Smooth muscle cell (in vitro differentiated cells): ENCODE data around the gene TAS2R40. TPM values are rescaled to one million over a fixed set of nuclear protein-coding genes. Genes with fewer than 3 reads are reported as not detected.
"Not testable (repeated sequence)": the region's sequence is repeated elsewhere in the genome, so short reads cannot be mapped to it uniquely, and the experiment has no call there.

Experiments used
- DNase-seq: peaks from one replicate; lab custom pipeline; 2025; ENCODE audit not compliant: unreplicated experiment; lab: John Stamatoyannopoulos, UW
- H2AFZ ChIP-seq: fragments of 200-600 bp; sonication (generic); 2 replicates; pipeline ENCODE4 v1.6.0; 2016; ENCODE audit warnings: antibody characterized with exemption, low read depth, mild to moderate bottlenecking
- H3F3A ChIP-seq: fragments of 200-600 bp; sonication (generic); 2 replicates; pipeline ENCODE4 v1.6.0; 2017; ENCODE audit warnings: antibody characterized with exemption, low read depth
- H3K27ac ChIP-seq: fragments of 200-600 bp; sonication (generic); 2 replicates; pipeline ENCODE4 v1.5.1; 2016; ENCODE audit warnings: low read depth, mild to moderate bottlenecking
- H3K27me3 ChIP-seq: fragments of 200-600 bp; sonication (generic); 2 replicates; pipeline ENCODE4 v1.6.1; 2016; ENCODE audit warnings: low read depth, mild to moderate bottlenecking
- H3K36me3 ChIP-seq: fragments of 200-600 bp; sonication (generic); 2 replicates; pipeline ENCODE4 v1.5.1; 2016; ENCODE audit warnings: low read depth
- H3K4me1 ChIP-seq: fragments of 200-600 bp; sonication (generic); 2 replicates; pipeline ENCODE4 v1.5.1; 2016; ENCODE audit warnings: low read depth
- H3K4me2 ChIP-seq: fragments of 200-600 bp; sonication (generic); 2 replicates; pipeline ENCODE4 v1.6.0; 2016; ENCODE audit warnings: mild to moderate bottlenecking
- H3K4me3 ChIP-seq: fragments of 200-600 bp; sonication (generic); 2 replicates; pipeline ENCODE4 v1.5.1; 2016; ENCODE audit warnings: mild to moderate bottlenecking
- H3K79me2 ChIP-seq: fragments of 200-600 bp; sonication (generic); 2 replicates; pipeline ENCODE4 v1.6.0; 2016; ENCODE audit warnings: low read depth, mild to moderate bottlenecking
- H3K9ac ChIP-seq: fragments of 200-600 bp; sonication (generic); 2 replicates; pipeline ENCODE4 v1.6.0; 2016; ENCODE audit warnings: low read depth
- H3K9me3 ChIP-seq: fragments of 200-600 bp; sonication (generic); replicated peaks from 2 replicates; pipeline ENCODE4 v1.5.1; 2016; ENCODE audit warnings: low read depth
- H4K20me1 ChIP-seq: fragments of 200-600 bp; sonication (generic); 2 replicates; pipeline ENCODE4 v1.6.0; 2016; ENCODE audit warnings: low read depth
- WGBS: methylation state at CpG from one replicate; pipeline ENCODE4 v1.1.7; 2016; ENCODE audit warnings: low lambda C conversion rate; 5-methylcytosine and 5-hydroxymethylcytosine counted together
- polyA plus RNA-seq: library from polyadenylated mRNA; unstranded; fragments of >200 nt; fragmentation: Nextera tagmentation; extraction: Ambion mirVana; gene quantifications from 2 replicates; pipeline ENCODE4 v1.2.1, GENCODE V29; 2016
- total RNA-seq: library from RNA; depleted of rRNA; stranded (reverse); fragments of >200 nt; gene quantifications from 2 replicates; pipeline ENCODE4 v1.2.3, GENCODE V29; 2014
- TF ChIP-seq, protein P1 (sequence below): fragments of 200-600 bp; sonication (generic); IDR thresholded peaks from 2 replicates; pipeline ENCODE4 v1.5.1; 2017; ENCODE audit warnings: borderline replicate concordance, mild to moderate bottlenecking, antibody characterized with exemption; ENCODE audit not compliant: insufficient read depth, poor library complexity, severe bottlenecking

TAS2R40 gene
- not detected in 2 replicates for total RNA-seq
- not detected in 2 replicates for polyA plus RNA-seq

DNA sequence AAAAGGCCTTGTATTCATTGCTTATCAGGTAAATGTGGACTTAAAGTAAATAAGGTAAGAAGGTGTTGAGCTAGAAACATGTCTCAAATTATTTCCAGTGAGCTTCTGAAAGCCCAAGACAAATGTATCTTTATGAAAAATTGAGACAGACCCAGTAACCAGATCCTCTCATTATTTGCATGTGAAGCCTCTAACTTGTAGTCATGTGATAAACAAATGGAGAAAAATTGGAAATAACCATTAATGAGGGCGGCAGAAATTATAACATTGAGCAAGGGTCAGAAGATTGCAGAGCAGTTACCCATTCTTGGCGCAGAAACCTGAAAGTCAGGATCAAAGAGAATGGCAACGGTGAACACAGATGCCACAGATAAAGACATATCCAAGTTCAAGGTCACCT lies at the start of gene TAS2R40:
TSS of gene TAS2R40 (plus strand) at position 301 of the 400 bp plus-strand sequence. CDS start at position 343, 42 bp downstream.
- Histone ChIP-seq H3K36me3 (no peaks in the 10 kb centered on the region), H3K4me1 (no peaks in the 10 kb centered on the region), H3K4me3 (no peak within 1 kb of the TSS), H3K4me2 (no peak within 1 kb of the TSS), H3K9ac (no peak within 1 kb of the TSS), H3F3A (no peaks in the 10 kb centered on the region), H2AFZ (no peak within 1 kb of the TSS), H3K27ac (no peak within 1 kb of the TSS), H3K9me3 (no peaks in the 10 kb centered on the region), H3K27me3 (no peaks in the 10 kb centered on the region), H4K20me1 (no peaks in the 10 kb centered on the region), H3K79me2 (no peaks in the 10 kb centered on the region)
- WGBS, result 88% methylated on average over 3 of the region's 3 CpGs
- DNase-seq, result no peak
- TF ChIP-seq, protein P1, sequence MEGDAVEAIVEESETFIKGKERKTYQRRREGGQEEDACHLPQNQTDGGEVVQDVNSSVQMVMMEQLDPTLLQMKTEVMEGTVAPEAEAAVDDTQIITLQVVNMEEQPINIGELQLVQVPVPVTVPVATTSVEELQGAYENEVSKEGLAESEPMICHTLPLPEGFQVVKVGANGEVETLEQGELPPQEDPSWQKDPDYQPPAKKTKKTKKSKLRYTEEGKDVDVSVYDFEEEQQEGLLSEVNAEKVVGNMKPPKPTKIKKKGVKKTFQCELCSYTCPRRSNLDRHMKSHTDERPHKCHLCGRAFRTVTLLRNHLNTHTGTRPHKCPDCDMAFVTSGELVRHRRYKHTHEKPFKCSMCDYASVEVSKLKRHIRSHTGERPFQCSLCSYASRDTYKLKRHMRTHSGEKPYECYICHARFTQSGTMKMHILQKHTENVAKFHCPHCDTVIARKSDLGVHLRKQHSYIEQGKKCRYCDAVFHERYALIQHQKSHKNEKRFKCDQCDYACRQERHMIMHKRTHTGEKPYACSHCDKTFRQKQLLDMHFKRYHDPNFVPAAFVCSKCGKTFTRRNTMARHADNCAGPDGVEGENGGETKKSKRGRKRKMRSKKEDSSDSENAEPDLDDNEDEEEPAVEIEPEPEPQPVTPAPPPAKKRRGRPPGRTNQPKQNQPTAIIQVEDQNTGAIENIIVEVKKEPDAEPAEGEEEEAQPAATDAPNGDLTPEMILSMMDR, result no peak

DNA sequence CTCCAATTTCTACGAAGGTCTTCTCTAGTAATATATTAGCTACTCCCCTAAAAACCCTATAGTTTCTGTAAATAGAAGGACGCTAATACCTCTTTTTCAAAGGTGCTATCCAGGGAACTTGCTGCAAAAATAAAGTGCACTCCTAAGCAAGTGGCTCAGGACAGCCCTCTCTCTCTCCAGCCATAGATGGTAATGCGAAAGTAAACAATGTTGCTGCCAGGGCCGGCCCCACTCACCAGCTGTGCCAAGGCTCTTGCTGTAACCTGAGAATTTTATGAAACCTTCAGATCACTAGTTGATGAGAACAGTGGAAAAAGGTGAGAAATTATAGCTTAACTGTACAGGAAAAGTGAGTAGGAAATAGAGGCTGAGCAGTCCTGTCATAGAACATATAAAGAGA lies 49.5 kb upstream of the TAS2R40 start:
- no peak overlapping the region for H3K4me3 ChIP-seq
- H3K79me2 ChIP-seq, result no peaks in the 10 kb centered on the region
- no peak overlapping the region for H3K9ac ChIP-seq
- H3K36me3 ChIP-seq, result no peaks in the 10 kb centered on the region
- no peaks in the 10 kb centered on the region for H4K20me1 ChIP-seq
- no peaks in the 10 kb centered on the region for H3K27me3 ChIP-seq
- H3K4me1 ChIP-seq, result no peaks in the 10 kb centered on the region
- no peak overlapping the region for H2AFZ ChIP-seq
- H3F3A ChIP-seq, result no peaks in the 10 kb centered on the region
- no peak overlapping the region for H3K27ac ChIP-seq
- TF ChIP-seq, protein P1, result no peak
- DNase-seq, result no peak
- H3K4me2 ChIP-seq, result no peak overlapping the region
- H3K9me3 ChIP-seq, result no peaks in the 10 kb centered on the region
- WGBS, result 83% methylated on average over 4 of the region's 4 CpGs

DNA sequence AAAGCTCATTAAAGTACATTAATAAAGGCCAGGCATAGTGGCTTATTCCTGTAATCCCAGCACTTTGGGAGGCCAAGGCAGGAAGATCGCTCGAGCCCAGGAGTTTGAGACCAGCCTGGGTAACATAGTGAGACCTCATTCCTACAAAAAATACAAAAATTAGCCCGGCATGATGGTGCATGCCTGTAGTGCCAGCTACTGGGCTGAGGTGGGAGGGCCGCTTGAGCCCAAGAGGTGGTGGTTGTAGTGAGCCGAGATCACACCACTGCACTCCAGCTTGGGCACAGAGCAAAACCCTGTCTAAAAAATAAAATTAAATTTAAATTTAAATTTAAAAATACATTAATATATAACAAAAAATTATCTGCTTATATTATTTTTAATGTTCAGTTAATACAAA lies 45.7 kb upstream of the TAS2R40 start:
- H2AFZ ChIP-seq, result no peak overlapping the region
- 92% methylated on average over 5 of the region's 5 CpGs for WGBS
- no peaks in the 10 kb centered on the region for H3K27me3 ChIP-seq
- H3K79me2 ChIP-seq, result no peaks in the 10 kb centered on the region
- no peaks in the 10 kb centered on the region for H3K36me3 ChIP-seq
- no peaks in the 10 kb centered on the region for H4K20me1 ChIP-seq
- H3K4me2 ChIP-seq, result no peak overlapping the region
- TF ChIP-seq, protein P1, result no peak
- no peaks in the 10 kb centered on the region for H3F3A ChIP-seq
- no peak for DNase-seq
- H3K9ac ChIP-seq, result no peak overlapping the region
- H3K27ac ChIP-seq, result no peak overlapping the region
- H3K4me3 ChIP-seq, result no peak overlapping the region
- H3K9me3 ChIP-seq, result no peaks in the 10 kb centered on the region
- H3K4me1 ChIP-seq, result no peaks in the 10 kb centered on the region

DNA sequence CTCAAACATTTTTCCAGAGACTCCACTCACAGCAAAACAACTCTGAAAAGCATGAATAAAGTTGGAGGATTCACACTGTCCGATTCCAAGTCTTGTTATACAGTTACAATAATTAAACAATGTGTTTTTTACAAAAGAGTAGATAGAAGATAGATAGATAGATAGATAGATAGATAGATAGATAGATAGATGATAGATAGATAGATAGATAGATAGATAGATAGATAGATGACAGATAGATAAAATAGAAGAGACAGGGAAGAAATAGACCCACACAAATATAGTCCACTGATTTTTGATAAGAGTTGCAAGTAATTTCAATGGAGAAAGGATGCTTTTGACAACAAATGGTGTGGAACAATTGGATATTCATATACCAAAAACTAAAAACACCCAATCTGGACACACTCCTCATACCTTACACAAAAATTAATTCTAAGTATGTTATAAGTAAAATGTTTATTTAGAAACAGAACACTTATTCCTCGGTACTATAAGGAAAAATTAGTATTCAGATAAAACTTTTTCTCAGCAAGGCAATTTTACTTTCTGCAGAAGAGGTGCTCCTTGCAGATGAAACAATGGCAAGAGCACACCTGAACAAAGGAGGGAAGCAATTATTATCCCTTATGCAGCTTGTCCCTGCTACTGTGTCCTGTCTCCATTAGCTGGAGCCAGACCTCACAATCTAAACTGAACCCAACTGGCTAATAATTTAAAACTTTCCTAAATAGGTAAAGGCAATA lies 44.3 kb upstream of the TAS2R40 start:
- no peak overlapping the region for H3K27ac ChIP-seq

DNA sequence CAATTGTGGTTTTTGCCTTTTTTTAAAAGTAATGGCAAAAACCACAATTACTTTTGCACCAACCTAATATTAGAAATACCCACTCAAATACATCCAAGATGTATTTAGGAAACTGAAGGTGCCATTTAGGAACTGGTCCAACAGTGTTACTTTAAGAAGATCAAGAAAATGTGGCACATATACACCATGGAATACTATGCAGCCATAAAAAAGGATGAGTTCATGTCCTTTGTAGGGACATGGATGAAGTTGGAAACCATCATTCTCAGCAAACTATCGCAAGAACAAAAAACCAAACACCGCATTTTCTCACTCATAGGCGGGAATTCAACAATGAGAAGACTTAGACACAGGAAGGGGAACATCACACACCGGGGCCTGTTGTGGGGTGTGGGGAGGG lies 41.1 kb upstream of the TAS2R40 start:
- not testable (repeated sequence) for H3K9me3 ChIP-seq, H3F3A ChIP-seq, H3K79me2 ChIP-seq, H3K4me2 ChIP-seq, H3K27ac ChIP-seq, H3K4me1 ChIP-seq, DNase-seq, H2AFZ ChIP-seq, H3K36me3 ChIP-seq, H3K4me3 ChIP-seq, H3K9ac ChIP-seq, H3K27me3 ChIP-seq, H4K20me1 ChIP-seq
- WGBS, result 88% methylated on average over 4 of the region's 4 CpGs

More for the DNA sequence above, 44.3 kb upstream of the TAS2R40 start:
- H3K36me3 ChIP-seq, result no peaks in the 10 kb centered on the region
- WGBS, result 86% methylated on average over 2 of the region's 2 CpGs
- H3K9ac ChIP-seq, result no peak overlapping the region
- H3F3A ChIP-seq, result no peaks in the 10 kb centered on the region
- H4K20me1 ChIP-seq, result no peaks in the 10 kb centered on the region
- TF ChIP-seq, protein P1, result no peak
- H3K4me3 ChIP-seq, result no peak overlapping the region
- DNase-seq, result no peak
- no peaks in the 10 kb centered on the region for H3K27me3 ChIP-seq
- H2AFZ ChIP-seq, result no peak overlapping the region
- H3K79me2 ChIP-seq, result no peaks in the 10 kb centered on the region
- no peaks in the 10 kb centered on the region for H3K4me1 ChIP-seq
- no peaks in the 10 kb centered on the region for H3K9me3 ChIP-seq
- no peak overlapping the region for H3K4me2 ChIP-seq
